SK-N-SH (cell line): Measurements from ENCODE around the gene RIN3. TPM values are rescaled to one million over a fixed set of nuclear protein-coding genes. Genes with fewer than 3 reads are reported as not detected.

Experiments
- CTCF ChIA-PET: fragments of 300-600, 350-600 bp; formaldehyde crosslinking; extraction: SDS; loops from one replicate; lab custom pipeline; 2021; lab: Yijun Ruan, JAX
- POLR2A ChIA-PET: fragments of 350-600 bp; sonication (Branson Sonifier 250); formaldehyde crosslinking; extraction: SDS; loops from one replicate; lab custom pipeline; 2020; ENCODE audit warnings: antibody characterized with exemption, inconsistent platforms; lab: Yijun Ruan, JAX
- DNase-seq: peaks from one replicate; pipeline ENCODE4 v3.0.0; 2012
- H2AFZ ChIP-seq: fragments of 200-600 bp; sonication (generic); 2 replicates; pipeline ENCODE4 v1.8.1; 2016; ENCODE audit warnings: antibody characterized with exemption, mild to moderate bottlenecking, low read depth
- H3F3A ChIP-seq: fragments of 200-600 bp; sonication (generic); replicated peaks from 2 replicates; pipeline ENCODE3; 2016; ENCODE audit warnings: antibody characterized with exemption, mild to moderate bottlenecking; ENCODE audit not compliant: insufficient read depth
- H3K27ac ChIP-seq, 2 experiments: fragments of 200-500 bp in 1 of 2; fragments of 200-600 bp in 1 of 2; sonication (Bioruptor generic) in 1 of 2; sonication (generic), shearing (Covaris generic) in 1 of 2; 2 replicates each; pipeline versions ENCODE4 v1.5.1 to v1.6.1; 2014 to 2016; ENCODE audit warnings: low read depth in 2 of 2, inconsistent platforms in 1 of 2, low read length in 1 of 2, mild to moderate bottlenecking in 1 of 2, mixed read lengths in 1 of 2
- H3K27me3 ChIP-seq: fragments of 200-600 bp; sonication (generic), shearing (Covaris generic); 2 replicates; pipeline ENCODE4 v1.6.1; 2016; ENCODE audit warnings: mixed run types; ENCODE audit not compliant: insufficient read depth
- H3K36me3 ChIP-seq, 2 experiments: fragments of 200-500 bp in 1 of 2; fragments of 200-600 bp in 1 of 2; sonication (Bioruptor generic) in 1 of 2; sonication (generic) in 1 of 2; replicated peaks in 1 of 2; 2 replicates each; pipeline versions ENCODE3 to v1.5.1; 2014 to 2016; ENCODE audit warnings: low read length in 1 of 2, mild to moderate bottlenecking in 1 of 2; ENCODE audit not compliant: insufficient read depth in 2 of 2, control insufficient read depth in 1 of 2
- H3K4me1 ChIP-seq, 2 experiments: fragments of 200-500 bp in 1 of 2; fragments of 200-600 bp in 1 of 2; sonication (Bioruptor generic) in 1 of 2; sonication (generic), shearing (Covaris generic) in 1 of 2; 2 replicates each; pipeline versions ENCODE4 v1.5.1 to v1.6.1; 2014 to 2016; ENCODE audit warnings: low read depth in 1 of 2, low read length in 1 of 2, mixed run types in 1 of 2; ENCODE audit not compliant: insufficient read depth in 2 of 2, control insufficient read depth in 1 of 2
- H3K4me2 ChIP-seq: fragments of 200-600 bp; sonication (generic), shearing (Covaris generic); 2 replicates; pipeline ENCODE4 v1.6.1; 2017; ENCODE audit warnings: mixed run types
- H3K4me3 ChIP-seq, 2 experiments: fragments of 200-500 bp in 1 of 2; fragments of 200-600 bp in 1 of 2; sonication (Bioruptor generic) in 1 of 2; sonication (generic), shearing (Covaris generic) in 1 of 2; 2 replicates each; pipeline versions ENCODE4 v1.5.1 to v1.8.1; 2014 to 2016; ENCODE audit warnings: low read depth in 2 of 2, inconsistent platforms in 1 of 2, low read length in 1 of 2, mild to moderate bottlenecking in 1 of 2, mixed read lengths in 1 of 2, moderate library complexity in 1 of 2
- H3K79me2 ChIP-seq: fragments of 200-600 bp; sonication (generic); 2 replicates; pipeline ENCODE4 v1.8.1; 2017; ENCODE audit warnings: mild to moderate bottlenecking; ENCODE audit not compliant: insufficient read depth
- H3K9ac ChIP-seq: fragments of 200-600 bp; sonication (generic); 2 replicates; pipeline ENCODE4 v1.6.1; 2017; ENCODE audit warnings: mixed run types
- H3K9me2 ChIP-seq: fragments of 200-600 bp; sonication (generic); 2 replicates; pipeline ENCODE4 v1.6.1; 2017; ENCODE audit warnings: mixed run types
- H3K9me3 ChIP-seq: fragments of 200-600 bp; sonication (generic); 2 replicates; pipeline ENCODE4 v1.6.1; 2017; ENCODE audit warnings: mixed run types, mild to moderate bottlenecking, moderate library complexity
- H4K20me1 ChIP-seq: fragments of 200-600 bp; sonication (generic); 2 replicates; pipeline ENCODE4 v1.6.1; 2017; ENCODE audit warnings: mild to moderate bottlenecking, mixed run types; ENCODE audit not compliant: insufficient read depth
- ELF1 ChIP-seq: IDR thresholded peaks from 2 replicates; pipeline ENCODE4 v1.4.0; 2012
- EP300 ChIP-seq, 2 experiments: IDR thresholded peaks; 2 replicates each; pipeline versions ENCODE4 v1.4.0 to v1.6.1; 2012; ENCODE audit warnings: borderline replicate concordance in 1 of 2, low read depth in 1 of 2, low read length in 1 of 2
- EZH2phosphoT487 ChIP-seq: fragments of 200-600 bp; sonication (generic); IDR thresholded peaks from 2 replicates; pipeline ENCODE4 v1.6.1; 2017; ENCODE audit warnings: low read depth, mixed run types, mild to moderate bottlenecking, antibody characterized with exemption, moderate library complexity, borderline replicate concordance
- FOSL2 ChIP-seq: IDR thresholded peaks from 2 replicates; pipeline ENCODE4 v1.4.0; 2012; ENCODE audit warnings: low read depth, mild to moderate bottlenecking, moderate library complexity, borderline replicate concordance
- GABPA ChIP-seq: IDR thresholded peaks from 2 replicates; pipeline ENCODE4 v1.4.0; 2012; ENCODE audit warnings: low read depth, mild to moderate bottlenecking
- MEF2A ChIP-seq: IDR thresholded peaks from 2 replicates; pipeline ENCODE4 v1.4.0; 2012; ENCODE audit warnings: low read depth, borderline replicate concordance
- NRF1 ChIP-seq: IDR thresholded peaks from 2 replicates; pipeline ENCODE4 v1.6.1; 2012; ENCODE audit warnings: low read depth, mild to moderate bottlenecking, low read length
- POLR2AphosphoS5 ChIP-seq: IDR thresholded peaks from 2 replicates; pipeline ENCODE4 v1.6.1; 2012; ENCODE audit warnings: low read depth, low read length
- RAD21 ChIP-seq: IDR thresholded peaks from 2 replicates; pipeline ENCODE4 v1.6.1; 2012; ENCODE audit warnings: mild to moderate bottlenecking, low read length
- RCOR1 ChIP-seq: fragments of 150-350 bp; IDR thresholded peaks from 2 replicates; pipeline ENCODE4 v1.6.1; 2017; ENCODE audit warnings: antibody characterized with exemption, low read length
- RXRA ChIP-seq: IDR thresholded peaks from 2 replicates; pipeline ENCODE4 v1.4.0; 2012; ENCODE audit warnings: low read depth, mild to moderate bottlenecking, borderline replicate concordance
- SMC3 ChIP-seq: IDR thresholded peaks from 2 replicates; pipeline ENCODE4 v1.6.1; 2012; ENCODE audit warnings: low read depth, low read length, improper control_type of control experiment
- TEAD4 ChIP-seq: IDR thresholded peaks from 2 replicates; pipeline ENCODE4 v1.4.0; 2012; ENCODE audit warnings: mild to moderate bottlenecking, borderline replicate concordance; ENCODE audit not compliant: insufficient read depth
- YY1 ChIP-seq: IDR thresholded peaks from 2 replicates; pipeline ENCODE4 v1.4.0; 2012; ENCODE audit warnings: low read depth, mild to moderate bottlenecking
- WGBS: methylation state at CpG from one replicate; pipeline ENCODE4 v1.1.6; 2017; ENCODE audit warnings: low lambda C conversion rate; 5-methylcytosine and 5-hydroxymethylcytosine counted together
- polyA plus RNA-seq, 3 experiments: library from polyadenylated mRNA; depleted of rRNA; stranded (reverse); fragments of >200 nt; gene quantifications; 2 replicates each; pipeline ENCODE4 v1.2.3, GENCODE V29; 2012
- TF ChIP-seq, protein P1 (sequence below): IDR thresholded peaks from 2 replicates; pipeline ENCODE4 v1.6.1; 2012; ENCODE audit warnings: mild to moderate bottlenecking, low read depth, low read length, moderate library complexity
- TF ChIP-seq, protein P2 (sequence below): IDR thresholded peaks from 2 replicates; pipeline ENCODE4 v1.4.0; 2012; ENCODE audit warnings: low read depth
- TF ChIP-seq, protein P3 (sequence below): fragments of 150-350 bp; IDR thresholded peaks from 2 replicates; pipeline ENCODE4 v1.6.1; 2017; ENCODE audit warnings: antibody characterized with exemption, low read length, low read depth, borderline replicate concordance
- TF ChIP-seq, protein P4 (sequence below): IDR thresholded peaks from 2 replicates; pipeline ENCODE4 v1.4.0; 2012; ENCODE audit warnings: low read depth, borderline replicate concordance

The RIN3 gene
- polyA plus RNA-seq, 1 of the 3 experiments (the other 2 are of a cell fraction): 12.4 TPM

DNA sequence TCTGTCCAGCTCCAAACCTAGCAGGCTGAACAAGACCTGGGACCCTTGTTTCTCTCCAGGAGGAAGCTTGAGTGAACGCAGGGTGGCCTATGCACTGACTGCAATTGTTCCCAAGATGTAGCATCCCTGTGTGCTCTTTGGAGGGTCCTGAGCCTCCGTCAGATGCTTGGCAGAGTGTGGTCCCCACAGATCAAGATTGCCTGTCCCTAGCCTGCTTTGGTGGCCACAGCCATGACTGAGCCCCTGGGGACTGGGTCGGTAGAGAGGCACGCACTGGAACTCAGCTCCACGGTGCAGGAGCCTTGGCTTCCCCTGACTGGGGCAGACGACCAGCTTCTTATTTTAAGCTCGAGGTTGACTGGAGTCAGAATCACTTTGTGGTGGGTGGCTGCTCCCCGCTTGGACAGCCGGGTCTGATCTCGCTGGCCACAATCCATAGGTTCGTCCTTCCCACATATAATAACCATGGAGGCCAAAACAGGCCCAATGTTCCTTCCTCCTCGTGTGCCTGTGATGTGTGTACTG lies 137.1 kb downstream of the RIN3 start:
- H3K27ac ChIP-seq: no peak overlapping the region
- H3K4me2 ChIP-seq: no peak overlapping the region
- peaks cover 5 to 28% of the 10 kb centered on the region in 2 experiments; a peak in 3 of 4 replicates for H3K4me1 ChIP-seq
- H3K27me3 ChIP-seq: no peaks in the 10 kb centered on the region
- H2AFZ ChIP-seq: no peak overlapping the region
- H3F3A ChIP-seq: peaks cover 30% of the 10 kb centered on the region
- H3K9me3 ChIP-seq: no peaks in the 10 kb centered on the region
- no peak overlapping the region for H3K4me3 ChIP-seq
- TF ChIP-seq RCOR1: no peak
- no peak for TF ChIP-seq FOSL2
- TF ChIP-seq TEAD4: no peak
- TF ChIP-seq SMC3: no peak
- TF ChIP-seq, protein P1, sequence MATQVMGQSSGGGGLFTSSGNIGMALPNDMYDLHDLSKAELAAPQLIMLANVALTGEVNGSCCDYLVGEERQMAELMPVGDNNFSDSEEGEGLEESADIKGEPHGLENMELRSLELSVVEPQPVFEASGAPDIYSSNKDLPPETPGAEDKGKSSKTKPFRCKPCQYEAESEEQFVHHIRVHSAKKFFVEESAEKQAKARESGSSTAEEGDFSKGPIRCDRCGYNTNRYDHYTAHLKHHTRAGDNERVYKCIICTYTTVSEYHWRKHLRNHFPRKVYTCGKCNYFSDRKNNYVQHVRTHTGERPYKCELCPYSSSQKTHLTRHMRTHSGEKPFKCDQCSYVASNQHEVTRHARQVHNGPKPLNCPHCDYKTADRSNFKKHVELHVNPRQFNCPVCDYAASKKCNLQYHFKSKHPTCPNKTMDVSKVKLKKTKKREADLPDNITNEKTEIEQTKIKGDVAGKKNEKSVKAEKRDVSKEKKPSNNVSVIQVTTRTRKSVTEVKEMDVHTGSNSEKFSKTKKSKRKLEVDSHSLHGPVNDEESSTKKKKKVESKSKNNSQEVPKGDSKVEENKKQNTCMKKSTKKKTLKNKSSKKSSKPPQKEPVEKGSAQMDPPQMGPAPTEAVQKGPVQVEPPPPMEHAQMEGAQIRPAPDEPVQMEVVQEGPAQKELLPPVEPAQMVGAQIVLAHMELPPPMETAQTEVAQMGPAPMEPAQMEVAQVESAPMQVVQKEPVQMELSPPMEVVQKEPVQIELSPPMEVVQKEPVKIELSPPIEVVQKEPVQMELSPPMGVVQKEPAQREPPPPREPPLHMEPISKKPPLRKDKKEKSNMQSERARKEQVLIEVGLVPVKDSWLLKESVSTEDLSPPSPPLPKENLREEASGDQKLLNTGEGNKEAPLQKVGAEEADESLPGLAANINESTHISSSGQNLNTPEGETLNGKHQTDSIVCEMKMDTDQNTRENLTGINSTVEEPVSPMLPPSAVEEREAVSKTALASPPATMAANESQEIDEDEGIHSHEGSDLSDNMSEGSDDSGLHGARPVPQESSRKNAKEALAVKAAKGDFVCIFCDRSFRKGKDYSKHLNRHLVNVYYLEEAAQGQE: no peak
- TF ChIP-seq, all 33 proteins: peak for 0
- Histone ChIP-seq H4K20me1 (no peaks in the 10 kb centered on the region), H3K9me2 (no peaks in the 10 kb centered on the region), H3K79me2 (peaks cover 5% of the 10 kb centered on the region; the same call in 1 of the 2 replicates), H3K36me3 (peaks cover 4 to 7% of the 10 kb centered on the region in 2 experiments), H3K9ac (no peak overlapping the region)
- POLR2A ChIA-PET: no interaction called here
- DNase-seq: no peak
- 84% methylated on average over 9 of the region's 12 CpGs for WGBS
- CTCF ChIA-PET: interaction anchor here (0.9 to 1.2 kb wide), 2 partner anchors 16 to 35 kb away, joined by 3 read pairs; no protein-coding TSS in a partner anchor

DNA sequence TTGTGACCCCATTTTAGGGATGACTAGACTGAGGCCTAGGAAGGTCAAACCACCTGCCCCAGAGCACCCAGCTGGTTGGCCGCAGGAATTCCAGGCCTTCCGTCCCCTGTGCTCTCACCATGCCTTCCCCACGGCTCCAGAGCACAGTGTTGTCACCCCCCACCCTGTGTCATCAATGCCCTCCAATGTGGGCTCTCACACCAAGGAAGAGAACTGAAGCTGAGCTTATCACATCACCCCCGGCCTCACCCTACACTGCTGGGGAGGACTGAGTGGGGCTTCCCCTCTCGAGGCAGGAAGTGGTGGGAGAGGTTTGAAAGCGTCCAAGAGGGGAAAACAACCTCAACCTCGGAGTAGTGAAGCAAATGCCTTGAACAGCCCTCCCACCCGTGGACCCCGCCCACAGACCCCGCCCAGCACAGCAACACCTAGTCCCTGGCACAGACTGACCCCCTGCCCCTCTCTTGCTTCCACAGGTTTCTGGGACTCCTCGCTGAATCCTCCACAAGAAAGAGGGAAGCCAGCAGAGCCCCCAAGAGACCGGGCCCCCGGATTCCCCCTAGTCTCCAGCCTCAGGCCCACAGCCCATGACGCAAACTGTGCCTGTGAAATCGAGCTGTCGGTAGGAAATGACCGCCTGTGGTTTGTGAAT lies 137.7 kb downstream of the RIN3 start:
- DNase-seq: no peak
- H3K36me3 ChIP-seq: peaks cover 4 to 7% of the 10 kb centered on the region in 2 experiments
- H4K20me1 ChIP-seq: no peaks in the 10 kb centered on the region
- WGBS: 78% methylated on average over 14 of the region's 17 CpGs
- peaks cover 5 to 23% of the 10 kb centered on the region in 2 experiments; a peak in 3 of 4 replicates for H3K4me1 ChIP-seq
- H3K4me3 ChIP-seq: no peak overlapping the region
- ChIA-PET CTCF (interaction anchor here (0.9 to 1.2 kb wide), 2 partner anchors 17 to 34 kb away, joined by 3 read pairs; no protein-coding TSS in a partner anchor), POLR2A (no interaction called here)
- peaks cover 5% of the 10 kb centered on the region; the same call in 1 of the 2 replicates for H3K79me2 ChIP-seq
- H3K4me2 ChIP-seq: no peak overlapping the region
- no peaks in the 10 kb centered on the region for H3K9me3 ChIP-seq
- no peak overlapping the region for H2AFZ ChIP-seq
- no peak overlapping the region for H3K27ac ChIP-seq
- H3K27me3 ChIP-seq: no peaks in the 10 kb centered on the region
- no peaks in the 10 kb centered on the region for H3K9me2 ChIP-seq
- no peak overlapping the region for H3K9ac ChIP-seq
- H3F3A ChIP-seq: peaks cover 24% of the 10 kb centered on the region
- TF ChIP-seq, protein P2, sequence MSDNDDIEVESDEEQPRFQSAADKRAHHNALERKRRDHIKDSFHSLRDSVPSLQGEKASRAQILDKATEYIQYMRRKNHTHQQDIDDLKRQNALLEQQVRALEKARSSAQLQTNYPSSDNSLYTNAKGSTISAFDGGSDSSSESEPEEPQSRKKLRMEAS: no peak
- TF ChIP-seq NRF1 (no peak), ELF1 (no peak), EZH2phosphoT487 (no peak), RXRA (no peak), EP300 (IDR thresholded peaks at IDR 0.05; ENCODE audit: borderline replicate concordance in 1 of 2, low read depth in 1 of 2, low read length in 1 of 2) (no peak), MEF2A (no peak), YY1 (no peak), TEAD4 (no peak), RAD21 (no peak), GABPA (no peak), FOSL2 (no peak), SMC3 (no peak), POLR2AphosphoS5 (no peak)
- TF ChIP-seq, protein P3, sequence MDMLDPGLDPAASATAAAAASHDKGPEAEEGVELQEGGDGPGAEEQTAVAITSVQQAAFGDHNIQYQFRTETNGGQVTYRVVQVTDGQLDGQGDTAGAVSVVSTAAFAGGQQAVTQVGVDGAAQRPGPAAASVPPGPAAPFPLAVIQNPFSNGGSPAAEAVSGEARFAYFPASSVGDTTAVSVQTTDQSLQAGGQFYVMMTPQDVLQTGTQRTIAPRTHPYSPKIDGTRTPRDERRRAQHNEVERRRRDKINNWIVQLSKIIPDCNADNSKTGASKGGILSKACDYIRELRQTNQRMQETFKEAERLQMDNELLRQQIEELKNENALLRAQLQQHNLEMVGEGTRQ: no peak
- TF ChIP-seq, protein P4, sequence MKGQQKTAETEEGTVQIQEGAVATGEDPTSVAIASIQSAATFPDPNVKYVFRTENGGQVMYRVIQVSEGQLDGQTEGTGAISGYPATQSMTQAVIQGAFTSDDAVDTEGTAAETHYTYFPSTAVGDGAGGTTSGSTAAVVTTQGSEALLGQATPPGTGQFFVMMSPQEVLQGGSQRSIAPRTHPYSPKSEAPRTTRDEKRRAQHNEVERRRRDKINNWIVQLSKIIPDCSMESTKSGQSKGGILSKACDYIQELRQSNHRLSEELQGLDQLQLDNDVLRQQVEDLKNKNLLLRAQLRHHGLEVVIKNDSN: no peak
